HAP-1 (cell line): ENCODE results near the gene PTK7.
A peak's percentile ranks its signal among the peaks of the same experiment; 100 is the strongest.

ENCODE experiments used
- DNase-seq, 2 experiments: peaks; one replicate each; pipeline ENCODE4 v3.0.0-alpha.2; 2016 to 2020; ENCODE audit warnings: low spot score in 2 of 2
- H3K27me3 ChIP-seq: fragments of 250-450 bp; sonication (Bioruptor Pico); 2 replicates; pipeline ENCODE4 v1.5.1; 2020; ENCODE audit warnings: low read depth, mild to moderate bottlenecking, moderate library complexity
- H3K36me3 ChIP-seq: fragments of 250-450 bp; sonication (Bioruptor Pico); replicated peaks from 2 replicates; pipeline ENCODE4 v1.5.1; 2020; ENCODE audit warnings: mild to moderate bottlenecking
- H3K4me1 ChIP-seq: fragments of 250-450 bp; sonication (Bioruptor Pico); 2 replicates; pipeline ENCODE4 v1.5.1; 2020; ENCODE audit warnings: mild to moderate bottlenecking
- H3K4me3 ChIP-seq: fragments of 250-450 bp; sonication (Bioruptor Pico); 2 replicates; pipeline ENCODE4 v1.5.1; 2020; ENCODE audit warnings: mild to moderate bottlenecking, moderate library complexity
- H3K9me3 ChIP-seq: fragments of 250-450 bp; sonication (Bioruptor Pico); 2 replicates; pipeline ENCODE4 v1.5.1; 2020; ENCODE audit warnings: mild to moderate bottlenecking, moderate library complexity
- in situ Hi-C: fragments of 300-500 bp; cut with MboI; formaldehyde crosslinking; loops from 3 replicates; pipeline ENCODE4 v1.14.3; 2020; ENCODE audit warnings: low sequenced_read_pairs, inconsistent platforms, mixed read lengths

The PTK7 gene

DNA sequence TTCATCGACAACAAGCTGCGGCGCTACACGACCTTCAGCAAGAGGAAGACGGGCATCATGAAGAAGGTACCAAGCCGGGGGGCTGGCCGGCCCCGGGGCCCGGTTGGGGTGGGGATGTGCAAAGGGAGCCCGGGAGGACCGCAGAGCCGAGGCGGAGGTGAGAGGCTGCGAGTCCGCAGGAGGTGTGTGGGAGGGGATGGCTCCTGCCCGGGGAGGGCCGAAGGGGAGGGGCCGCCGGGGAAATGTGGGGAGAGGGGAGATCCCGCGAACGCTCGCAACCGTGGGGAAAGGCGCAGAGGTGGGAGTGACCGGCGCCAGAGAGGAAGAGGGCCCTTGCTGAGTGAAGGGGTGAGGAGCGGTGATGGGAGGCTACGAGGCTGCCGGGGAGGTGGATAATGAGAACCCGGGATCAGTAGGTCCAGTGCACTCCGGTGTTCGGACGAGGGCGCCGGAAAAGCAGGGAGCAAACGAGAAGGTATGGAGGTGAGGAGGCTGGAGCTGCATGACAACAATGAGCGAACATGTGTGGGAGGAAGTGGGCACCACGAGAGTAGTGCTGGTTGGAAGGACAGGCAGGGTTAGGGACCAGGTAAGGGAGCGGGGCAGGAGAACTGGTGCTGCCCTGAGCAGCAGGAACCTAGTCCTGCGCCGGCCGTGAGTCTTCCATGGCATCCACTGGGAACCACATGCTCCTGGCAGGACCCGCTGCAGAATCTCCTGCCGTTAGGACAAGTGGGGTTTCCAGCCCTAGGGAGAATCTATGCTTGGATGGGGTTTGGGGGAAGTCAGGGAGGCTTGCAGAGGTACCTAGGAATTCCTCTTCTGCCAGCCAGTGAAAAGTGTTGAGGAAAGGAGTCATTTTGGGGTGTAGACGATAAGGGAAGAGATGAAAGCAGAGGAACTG lies 96.2 kb downstream of the PTK7 start:
- H3K4me1 ChIP-seq: peaks cover 17% of the 10 kb centered on the region
- H3K4me3 ChIP-seq: peak overlapping the region; percentile 80
- H3K36me3 ChIP-seq: peaks cover 25% of the 10 kb centered on the region
- peak; percentile 29 to 63 for DNase-seq
- H3K9me3 ChIP-seq: no peaks in the 10 kb centered on the region
- H3K27me3 ChIP-seq: no peaks in the 10 kb centered on the region
- in situ Hi-C loops: no loop called here

DNA sequence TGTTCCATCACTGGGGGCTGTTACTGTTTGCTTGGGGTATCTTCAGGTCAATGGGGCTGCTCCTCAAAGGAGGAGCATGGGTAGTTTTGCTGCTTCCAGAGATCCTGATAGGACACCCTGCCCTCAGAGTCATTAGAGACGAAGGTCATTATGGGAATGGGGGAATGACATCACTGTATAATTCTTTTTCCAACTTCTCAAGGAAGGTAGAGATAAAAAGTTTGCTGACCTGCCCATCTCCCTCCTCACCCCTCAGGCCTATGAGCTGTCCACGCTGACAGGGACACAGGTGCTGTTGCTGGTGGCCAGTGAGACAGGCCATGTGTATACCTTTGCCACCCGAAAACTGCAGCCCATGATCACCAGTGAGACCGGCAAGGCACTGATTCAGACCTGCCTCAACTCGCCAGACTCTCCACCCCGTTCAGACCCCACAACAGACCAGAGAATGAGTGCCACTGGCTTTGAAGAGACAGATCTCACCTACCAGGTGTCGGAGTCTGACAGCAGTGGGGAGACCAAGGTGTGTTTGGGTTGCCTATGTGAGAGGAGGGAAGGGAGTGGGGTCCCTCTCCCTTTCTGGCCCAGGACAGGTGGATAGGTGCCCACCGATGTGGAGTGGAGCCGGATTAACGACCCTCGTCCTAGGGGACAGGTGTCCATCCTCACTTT lies 97.6 kb downstream of the PTK7 start:
- peaks cover 31% of the 10 kb centered on the region for H3K36me3 ChIP-seq
- no peaks in the 10 kb centered on the region for H3K9me3 ChIP-seq
- in situ Hi-C loops: no loop called here
- peak overlapping the region; percentile 80 for H3K4me3 ChIP-seq
- H3K4me1 ChIP-seq: peaks cover 17% of the 10 kb centered on the region
- H3K27me3 ChIP-seq: no peaks in the 10 kb centered on the region
- DNase-seq: no peak

DNA sequence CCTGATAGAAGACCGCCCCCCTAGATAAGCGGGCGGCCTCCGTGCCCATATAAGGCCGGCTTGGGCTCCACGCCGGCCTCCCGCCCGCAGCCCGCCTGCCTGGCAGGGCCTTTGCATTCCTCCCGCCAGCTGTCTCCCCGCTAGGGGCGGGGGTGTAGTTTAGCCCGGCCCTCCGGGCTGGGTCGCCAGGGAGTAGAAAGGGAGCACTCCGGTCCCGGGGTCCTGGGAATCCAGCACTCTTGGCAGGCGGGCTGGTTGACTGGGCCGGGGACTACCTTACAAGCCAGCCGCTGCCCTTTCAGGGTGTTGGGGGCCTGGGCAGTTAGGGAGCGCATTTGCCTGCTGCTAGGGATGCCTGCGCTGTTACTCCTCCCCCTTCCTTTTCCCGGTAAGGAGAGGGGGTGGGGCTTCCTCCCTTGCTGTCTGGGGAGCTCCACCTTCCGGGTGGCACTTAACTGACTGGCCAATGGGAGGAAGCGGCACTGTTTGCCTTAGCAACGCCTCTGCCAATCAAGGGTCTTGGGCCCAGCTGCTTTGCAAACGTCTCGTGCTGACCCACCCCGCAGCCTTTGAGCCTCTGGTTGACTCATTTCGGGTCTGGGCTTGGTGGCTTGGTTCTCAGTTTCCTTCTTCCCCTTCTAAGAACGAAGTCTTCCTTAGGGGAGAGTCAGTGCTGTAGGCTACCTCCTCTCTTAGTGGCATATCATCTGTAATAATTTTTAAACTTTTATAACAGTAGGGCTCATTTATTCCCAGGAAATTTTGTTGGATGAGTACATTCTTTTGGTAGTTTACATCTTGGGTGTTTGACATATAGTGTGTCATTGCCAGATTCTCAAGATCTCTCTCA lies 98.4 kb downstream of the PTK7 start:
- H3K27me3 ChIP-seq: no peaks in the 10 kb centered on the region
- peak overlapping the region; percentile 80 for H3K4me3 ChIP-seq
- peaks cover 39% of the 10 kb centered on the region for H3K36me3 ChIP-seq
- in situ Hi-C loops: no loop called here
- peaks cover 17% of the 10 kb centered on the region for H3K4me1 ChIP-seq
- DNase-seq: peak; percentile 98 to 99
- H3K9me3 ChIP-seq: no peaks in the 10 kb centered on the region

DNA sequence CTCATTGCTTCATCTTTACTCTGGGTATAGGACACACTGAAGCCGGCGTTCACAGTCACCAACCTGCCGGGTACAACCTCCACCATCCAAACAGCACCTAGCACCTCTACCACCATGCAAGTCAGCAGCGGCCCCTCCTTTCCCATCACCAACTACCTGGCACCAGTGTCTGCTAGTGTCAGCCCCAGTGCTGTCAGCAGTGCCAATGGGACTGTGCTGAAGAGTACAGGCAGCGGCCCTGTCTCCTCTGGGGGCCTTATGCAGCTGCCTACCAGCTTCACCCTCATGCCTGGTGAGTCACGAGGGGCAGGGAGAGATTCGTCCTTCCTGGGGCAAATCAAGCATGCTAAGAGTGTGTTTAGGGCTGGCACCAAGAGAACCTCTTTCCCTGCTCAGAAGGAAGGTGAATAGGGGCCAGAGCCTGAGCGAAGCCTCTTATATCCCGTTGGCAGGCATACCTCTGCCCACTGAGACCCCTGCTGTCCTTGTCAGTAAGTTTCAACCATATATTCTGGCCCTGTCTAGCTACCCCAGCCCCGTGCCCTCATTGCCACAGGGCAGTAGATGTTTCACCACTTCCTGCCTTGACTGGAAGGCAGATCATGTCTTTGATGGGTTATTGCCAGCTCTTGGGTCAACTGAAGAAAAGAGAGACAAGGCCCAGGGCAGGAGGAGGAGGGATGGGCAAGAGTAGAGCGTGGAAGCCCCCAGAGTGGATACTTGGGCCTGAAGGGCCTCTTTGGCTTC lies 99.7 kb downstream of the PTK7 start:
- Histone ChIP-seq H3K4me3 (no peak overlapping the region), H3K9me3 (no peaks in the 10 kb centered on the region), H3K36me3 (peaks cover 41% of the 10 kb centered on the region), H3K27me3 (no peaks in the 10 kb centered on the region), H3K4me1 (peaks cover 14% of the 10 kb centered on the region)
- DNase-seq: no peak
- in situ Hi-C loops: no loop called here

DNA sequence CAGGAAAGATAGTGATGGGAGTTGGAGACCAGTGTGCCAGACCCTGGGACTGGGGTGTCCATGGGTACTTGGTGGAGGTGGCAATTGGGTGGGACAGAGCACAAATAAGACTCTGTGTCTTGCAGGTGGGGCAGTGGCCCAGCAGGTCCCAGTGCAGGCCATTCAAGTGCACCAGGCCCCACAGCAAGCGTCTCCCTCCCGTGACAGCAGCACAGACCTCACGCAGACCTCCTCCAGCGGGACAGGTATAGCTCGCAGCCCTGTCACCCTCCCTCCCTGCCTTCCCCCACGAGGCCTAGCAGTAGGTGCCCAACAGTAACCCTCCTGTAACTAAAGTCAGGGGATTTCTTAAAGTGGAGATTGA lies 100.3 kb downstream of the PTK7 start:
- Histone ChIP-seq H3K4me1 (peaks cover 17% of the 10 kb centered on the region), H3K27me3 (no peaks in the 10 kb centered on the region), H3K36me3 (peaks cover 41% of the 10 kb centered on the region), H3K9me3 (no peaks in the 10 kb centered on the region), H3K4me3 (no peak overlapping the region)
- in situ Hi-C loops: no loop called here
- DNase-seq: no peak

DNA sequence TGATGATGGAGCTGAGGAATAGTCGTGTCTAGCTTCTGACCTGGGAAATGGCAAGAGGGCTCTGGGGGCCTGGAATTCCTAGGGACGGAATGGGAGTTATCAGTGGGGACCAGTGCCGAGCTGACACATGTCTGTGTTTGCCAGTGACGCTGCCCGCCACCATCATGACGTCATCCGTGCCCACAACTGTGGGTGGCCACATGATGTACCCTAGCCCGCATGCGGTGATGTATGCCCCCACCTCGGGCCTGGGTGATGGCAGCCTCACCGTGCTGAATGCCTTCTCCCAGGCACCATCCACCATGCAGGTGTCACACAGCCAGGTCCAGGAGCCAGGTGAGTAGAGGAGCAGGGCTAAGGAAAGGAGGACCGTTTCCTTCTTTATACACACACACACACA lies 102.0 kb downstream of the PTK7 start:
- in situ Hi-C loops: no loop called here
- Histone ChIP-seq H3K4me3 (no peak overlapping the region), H3K4me1 (peaks cover 23% of the 10 kb centered on the region), H3K36me3 (peaks cover 41% of the 10 kb centered on the region), H3K9me3 (no peaks in the 10 kb centered on the region), H3K27me3 (no peaks in the 10 kb centered on the region)
- no peak for DNase-seq

DNA sequence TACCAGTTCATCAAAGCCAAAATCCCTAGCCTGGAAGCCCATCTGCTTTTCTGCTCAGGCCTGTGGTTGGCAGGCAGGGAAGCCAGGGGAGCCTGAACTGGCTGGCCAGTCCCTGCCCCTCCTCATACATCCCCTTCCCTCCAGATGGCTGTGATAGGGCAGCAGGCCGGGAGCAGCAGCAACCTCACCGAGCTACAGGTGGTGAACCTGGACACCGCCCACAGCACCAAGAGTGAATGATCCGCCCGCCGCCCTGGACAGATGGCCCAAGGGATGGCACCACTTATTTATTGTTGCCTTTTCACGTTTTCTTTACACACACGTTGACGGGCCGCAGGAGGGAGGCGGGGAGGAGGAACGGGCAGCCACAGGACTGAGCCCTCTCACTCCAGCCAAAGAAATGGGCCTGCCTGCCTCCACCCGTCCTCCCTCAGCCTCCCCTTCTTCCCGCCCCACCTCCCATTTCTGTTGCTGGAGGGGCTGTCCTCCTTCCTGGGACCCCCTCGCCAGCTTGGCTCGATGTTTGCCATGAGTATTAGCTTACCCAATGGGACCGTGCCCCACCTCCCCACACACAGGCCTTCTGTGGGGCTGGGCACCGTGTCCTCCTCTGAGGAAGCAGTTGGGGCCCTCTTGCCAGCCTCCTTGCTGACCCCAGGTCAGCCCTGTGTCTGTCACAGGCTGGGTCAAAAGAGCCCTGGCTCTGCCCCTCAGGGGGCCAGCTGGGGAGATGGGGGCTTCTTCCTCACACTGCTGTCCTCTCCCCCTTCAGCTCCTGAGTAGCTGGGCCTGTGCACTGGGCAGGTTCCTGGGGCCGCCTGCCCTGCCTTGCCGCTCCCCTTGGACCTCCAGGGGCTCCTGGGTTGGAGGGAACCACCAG lies 103.1 kb downstream of the PTK7 start:
- H3K4me1 ChIP-seq: peaks cover 14% of the 10 kb centered on the region
- no peak overlapping the region for H3K4me3 ChIP-seq
- no peaks in the 10 kb centered on the region for H3K27me3 ChIP-seq
- DNase-seq: no peak
- no peaks in the 10 kb centered on the region for H3K9me3 ChIP-seq
- in situ Hi-C loops: no loop called here
- H3K36me3 ChIP-seq: peaks cover 41% of the 10 kb centered on the region

DNA sequence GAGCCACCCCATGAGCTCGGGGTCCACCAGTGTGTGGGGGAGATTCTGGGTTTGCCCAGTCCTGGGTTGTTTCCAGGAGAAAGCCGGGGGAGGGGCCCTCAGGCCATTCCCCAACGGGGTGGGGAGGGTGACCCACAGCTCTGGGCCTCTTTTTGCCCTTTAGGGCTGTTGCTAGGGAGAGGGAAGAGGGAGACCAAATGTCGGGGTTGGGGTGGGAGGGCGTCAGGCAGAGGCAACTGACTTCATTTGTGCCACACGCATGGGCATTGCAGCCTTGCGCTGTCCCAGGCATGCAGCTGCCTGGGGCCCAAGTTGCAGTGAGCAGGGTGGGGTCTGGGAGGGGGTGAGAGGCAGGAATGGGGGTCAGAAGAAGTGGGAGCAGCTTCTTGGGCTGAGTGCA lies 103.9 kb downstream of the PTK7 start:
- Histone ChIP-seq H3K9me3 (no peaks in the 10 kb centered on the region), H3K4me3 (no peak overlapping the region), H3K27me3 (no peaks in the 10 kb centered on the region), H3K36me3 (peaks cover 36% of the 10 kb centered on the region), H3K4me1 (peaks cover 9% of the 10 kb centered on the region)
- DNase-seq: no peak
- in situ Hi-C loops: no loop called here

DNA sequence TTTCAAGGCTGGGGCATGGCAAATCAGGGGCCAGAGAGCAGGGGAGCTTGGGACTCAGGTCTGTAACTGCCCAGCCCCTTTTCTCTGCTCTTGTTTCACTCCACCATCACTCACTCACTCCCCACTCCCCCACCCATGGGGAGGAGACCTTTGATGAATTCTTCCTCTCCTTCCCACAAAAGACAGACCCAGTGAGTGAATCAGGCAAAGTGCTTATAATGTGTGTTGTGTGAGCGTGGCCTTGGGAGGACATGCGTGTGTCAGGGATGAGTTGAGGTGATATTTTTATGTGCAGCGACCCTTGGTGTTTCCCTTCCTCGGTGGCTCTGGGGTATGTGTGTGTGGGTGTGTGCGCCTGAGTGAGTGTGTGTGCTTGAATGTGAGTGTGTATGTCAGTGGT lies 104.9 kb downstream of the PTK7 start:
- Histone ChIP-seq H3K4me3 (no peak overlapping the region), H3K27me3 (no peaks in the 10 kb centered on the region), H3K4me1 (peaks cover 8% of the 10 kb centered on the region), H3K9me3 (no peaks in the 10 kb centered on the region), H3K36me3 (peaks cover 26% of the 10 kb centered on the region)
- in situ Hi-C loops: no loop called here
- DNase-seq: no peak

DNA sequence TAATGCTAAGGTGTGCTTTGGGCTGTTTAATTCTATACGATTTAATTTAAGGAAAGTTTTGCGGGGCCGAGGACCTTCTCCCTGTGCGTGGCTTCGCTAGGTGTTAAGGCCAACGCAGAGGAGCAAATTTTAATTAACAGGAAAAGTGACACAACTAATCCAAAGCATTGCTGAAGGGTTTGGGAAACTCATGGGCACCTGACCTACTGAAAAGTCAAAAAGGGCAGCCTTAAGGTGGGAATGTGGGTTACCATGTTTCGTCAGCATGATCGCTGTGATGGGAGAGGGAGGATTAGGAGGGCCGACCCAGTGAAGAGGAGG lies 105.5 kb downstream of the PTK7 start:
- Histone ChIP-seq H3K27me3 (no peaks in the 10 kb centered on the region), H3K9me3 (no peaks in the 10 kb centered on the region), H3K4me3 (peak overlapping the region; percentile 60), H3K4me1 (peaks cover 8% of the 10 kb centered on the region), H3K36me3 (peaks cover 21% of the 10 kb centered on the region)
- peak in 1 of 2 experiments; percentile 20 for DNase-seq
- in situ Hi-C loops: no loop called here

DNA sequence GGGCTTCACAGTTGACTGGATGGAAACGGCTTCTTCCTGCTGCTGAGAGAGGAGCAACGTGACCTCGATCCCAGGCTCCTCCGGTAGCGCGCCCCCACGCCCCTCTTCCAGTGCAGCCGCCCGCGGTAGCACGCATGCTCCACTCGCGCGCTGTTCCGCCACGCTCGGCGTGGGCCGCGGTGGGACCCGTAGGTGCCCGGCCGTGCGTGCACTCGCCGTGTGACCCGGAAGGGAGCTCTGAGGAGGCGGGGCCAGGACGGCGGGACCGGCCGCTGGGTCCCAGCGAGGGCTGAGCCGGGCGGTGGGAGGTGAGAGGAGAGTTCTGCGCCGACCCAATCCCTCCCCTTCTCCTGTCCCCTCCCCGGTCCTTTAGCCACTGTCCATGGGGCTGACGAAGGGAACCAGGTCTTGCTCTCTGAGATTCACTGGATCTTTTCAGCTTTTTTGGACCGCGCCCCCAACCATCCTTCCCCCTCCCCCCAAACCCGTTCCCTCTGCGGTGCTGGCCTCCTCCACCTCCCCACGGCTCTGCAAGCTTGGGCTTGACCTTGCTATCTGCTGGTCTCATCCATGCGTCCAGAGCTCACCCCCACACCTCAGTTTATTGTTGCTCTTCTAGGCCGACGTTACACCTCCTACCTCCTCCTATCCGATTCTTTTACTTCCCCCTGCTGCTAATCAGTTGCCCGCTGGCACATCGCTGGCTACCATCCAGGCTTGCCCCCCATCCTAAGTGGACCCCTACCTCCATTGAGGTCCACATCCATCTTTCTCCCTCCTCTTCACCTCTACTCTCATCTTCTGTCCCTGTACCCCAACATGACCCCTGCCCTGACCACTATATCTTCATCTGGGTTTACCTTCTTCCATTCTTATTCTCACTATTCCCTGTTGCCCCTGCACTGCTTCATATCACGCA lies 106.1 kb downstream of the PTK7 start, which contains the start of gene CUL9:
Gene CUL9, plus strand, starts transcription at position 255 of the 919 bp plus-strand sequence. CDS start 2,115 bp downstream, outside the sequence.
- peak; percentile 36 to 83 for DNase-seq
- Histone ChIP-seq H3K36me3 (peaks cover 15% of the 10 kb centered on the region), H3K4me3 (peak within 1 kb of the TSS; percentile 60), H3K4me1 (peaks cover 8% of the 10 kb centered on the region), H3K9me3 (no peaks in the 10 kb centered on the region), H3K27me3 (no peaks in the 10 kb centered on the region)
- in situ Hi-C loops: no loop called here

DNA sequence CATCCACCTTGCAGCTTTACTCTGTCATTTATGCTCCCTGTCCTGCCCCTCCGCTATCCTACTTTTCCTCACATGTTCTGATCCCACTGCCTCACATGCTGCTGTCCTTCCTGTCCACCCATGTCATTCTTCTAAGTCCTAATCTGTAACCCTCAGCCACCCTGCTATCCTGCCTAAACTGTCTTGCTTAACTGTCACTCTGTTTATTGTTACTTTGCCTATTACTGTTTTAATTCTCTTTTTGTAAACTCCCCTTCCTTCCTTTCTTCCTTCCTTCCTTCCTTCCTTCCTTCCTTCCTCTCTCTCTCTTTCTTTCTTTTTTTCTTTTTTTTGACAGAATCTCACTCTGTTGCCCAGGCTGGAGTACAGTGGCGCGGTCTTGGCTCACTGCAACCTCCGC lies 107.3 kb downstream of the PTK7 start:
- Histone ChIP-seq H3K4me1 (peaks cover 8% of the 10 kb centered on the region), H3K27me3 (no peaks in the 10 kb centered on the region), H3K4me3 (no peak overlapping the region), H3K36me3 (peaks cover 12% of the 10 kb centered on the region), H3K9me3 (no peaks in the 10 kb centered on the region)
- no peak for DNase-seq
- in situ Hi-C loops: no loop called here
